Rectal smooth muscle tissue (tissue), 1 donor: ENCODE results near the gene KLF15.

Experiments used
- H3K27ac ChIP-seq: one replicate; pipeline ENCODE4 v1.7.0; 2013; ENCODE audit warnings: low read depth, low read length, inconsistent platforms
- H3K27me3 ChIP-seq: one replicate; pipeline ENCODE4 v1.7.0; 2013; ENCODE audit warnings: low read length; ENCODE audit not compliant: control insufficient read depth, insufficient read depth
- H3K36me3 ChIP-seq: one replicate; pipeline ENCODE4 v1.7.0; 2013; ENCODE audit warnings: low read length; ENCODE audit not compliant: control insufficient read depth, insufficient read depth
- H3K4me1 ChIP-seq: one replicate; pipeline ENCODE4 v1.7.0; 2013; ENCODE audit warnings: low read length; ENCODE audit not compliant: control insufficient read depth, insufficient read depth
- H3K4me3 ChIP-seq: one replicate; pipeline ENCODE4 v1.7.0; 2013; ENCODE audit warnings: low read length
- H3K9ac ChIP-seq: one replicate; pipeline ENCODE4 v1.7.0; 2013; ENCODE audit warnings: low read length

Gene KLF15

DNA sequence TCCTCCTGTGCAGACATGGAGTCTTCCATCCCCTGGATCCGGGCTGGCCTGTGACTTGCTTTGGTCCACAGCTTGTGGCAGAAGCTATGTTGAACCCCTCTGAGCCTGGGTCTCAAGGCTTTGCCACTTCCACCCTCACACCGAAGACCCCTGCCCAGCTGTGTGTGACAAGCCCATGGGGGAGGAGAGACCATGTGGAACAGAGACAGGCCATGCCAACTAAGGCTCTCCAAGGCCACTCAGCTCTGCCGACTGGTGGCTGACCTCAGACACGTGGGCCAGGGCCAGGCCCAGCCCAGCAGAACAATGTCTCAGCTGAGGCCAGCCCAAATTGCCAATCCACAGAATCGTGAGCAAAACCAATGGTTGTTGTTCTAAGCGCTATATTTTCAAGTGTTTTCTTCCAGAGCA, 21.1 kb upstream of the KLF15 start:
- no peak overlapping the region for H3K9ac ChIP-seq
- no peak overlapping the region for H3K27ac ChIP-seq
- H3K27me3 ChIP-seq: no peaks in the 10 kb centered on the region
- H3K36me3 ChIP-seq: no peaks in the 10 kb centered on the region
- no peak overlapping the region for H3K4me3 ChIP-seq
- H3K4me1 ChIP-seq: no peaks in the 10 kb centered on the region

- no peaks in the 10 kb centered on the region for H3K36me3 ChIP-seq
- H3K27me3 ChIP-seq: no peaks in the 10 kb centered on the region
- no peak overlapping the region for H3K4me3 ChIP-seq
- no peaks in the 10 kb centered on the region for H3K4me1 ChIP-seq
- no peak overlapping the region for H3K27ac ChIP-seq
- no peak overlapping the region for H3K9ac ChIP-seq
Measured at GRCh38 chr3:126377211-126377610, 20.0 kb upstream of the KLF15 start.

GRCh38 chr3:126376444-126376843, 19.2 kb upstream of the KLF15 start:
- Histone ChIP-seq H3K4me1 (no peaks in the 10 kb centered on the region), H3K4me3 (no peak overlapping the region), H3K27ac (no peak overlapping the region)

GRCh38 chr3:126375835-126376331, 18.7 kb upstream of the KLF15 start:
- no peak overlapping the region for H3K4me3 ChIP-seq
- no peak overlapping the region for H3K27ac ChIP-seq
- H3K36me3 ChIP-seq: no peaks in the 10 kb centered on the region
- H3K27me3 ChIP-seq: no peaks in the 10 kb centered on the region
- H3K4me1 ChIP-seq: no peaks in the 10 kb centered on the region
- no peak overlapping the region for H3K9ac ChIP-seq

More at GRCh38 chr3:126376444-126376843, 19.2 kb upstream of the KLF15 start:
- Histone ChIP-seq H3K36me3 (no peaks in the 10 kb centered on the region), H3K9ac (no peak overlapping the region), H3K27me3 (no peaks in the 10 kb centered on the region)

GRCh38 chr3:126373682-126374601, 16.7 kb upstream of the KLF15 start:
- no peaks in the 10 kb centered on the region for H3K4me1 ChIP-seq
- H3K27ac ChIP-seq: no peak overlapping the region
- no peaks in the 10 kb centered on the region for H3K27me3 ChIP-seq
- H3K9ac ChIP-seq: no peak overlapping the region
- no peak overlapping the region for H3K4me3 ChIP-seq
- H3K36me3 ChIP-seq: no peaks in the 10 kb centered on the region

GRCh38 chr3:126373146-126373613, 16.0 kb upstream of the KLF15 start:
- no peaks in the 10 kb centered on the region for H3K4me1 ChIP-seq
- H3K27ac ChIP-seq: no peak overlapping the region
- no peaks in the 10 kb centered on the region for H3K27me3 ChIP-seq
- H3K9ac ChIP-seq: no peak overlapping the region
- no peaks in the 10 kb centered on the region for H3K36me3 ChIP-seq
- no peak overlapping the region for H3K4me3 ChIP-seq

GRCh38 chr3:126372413-126373145, 15.4 kb upstream of the KLF15 start:
- H3K27ac ChIP-seq: no peak overlapping the region
- H3K27me3 ChIP-seq: no peaks in the 10 kb centered on the region
- no peaks in the 10 kb centered on the region for H3K36me3 ChIP-seq
- H3K4me1 ChIP-seq: no peaks in the 10 kb centered on the region
- no peak overlapping the region for H3K9ac ChIP-seq
- no peak overlapping the region for H3K4me3 ChIP-seq

- no peak overlapping the region for H3K4me3 ChIP-seq
- H3K36me3 ChIP-seq: no peaks in the 10 kb centered on the region
- no peaks in the 10 kb centered on the region for H3K27me3 ChIP-seq
- H3K4me1 ChIP-seq: no peaks in the 10 kb centered on the region
- H3K27ac ChIP-seq: no peak overlapping the region
- H3K9ac ChIP-seq: no peak overlapping the region
Measured at GRCh38 chr3:126371096-126371705, 14.0 kb upstream of the KLF15 start.

GRCh38 chr3:126370606-126371005, 13.4 kb upstream of the KLF15 start:
- no peaks in the 10 kb centered on the region for H3K27me3 ChIP-seq
- H3K27ac ChIP-seq: no peak overlapping the region
- H3K4me1 ChIP-seq: no peaks in the 10 kb centered on the region
- H3K9ac ChIP-seq: no peak overlapping the region
- H3K36me3 ChIP-seq: no peaks in the 10 kb centered on the region
- H3K4me3 ChIP-seq: no peak overlapping the region

- Histone ChIP-seq H3K4me1 (no peaks in the 10 kb centered on the region), H3K4me3 (no peak overlapping the region), H3K9ac (no peak overlapping the region), H3K27ac (no peak overlapping the region), H3K36me3 (no peaks in the 10 kb centered on the region), H3K27me3 (no peaks in the 10 kb centered on the region)
Measured at GRCh38 chr3:126370055-126370454, 12.8 kb upstream of the KLF15 start.

DNA sequence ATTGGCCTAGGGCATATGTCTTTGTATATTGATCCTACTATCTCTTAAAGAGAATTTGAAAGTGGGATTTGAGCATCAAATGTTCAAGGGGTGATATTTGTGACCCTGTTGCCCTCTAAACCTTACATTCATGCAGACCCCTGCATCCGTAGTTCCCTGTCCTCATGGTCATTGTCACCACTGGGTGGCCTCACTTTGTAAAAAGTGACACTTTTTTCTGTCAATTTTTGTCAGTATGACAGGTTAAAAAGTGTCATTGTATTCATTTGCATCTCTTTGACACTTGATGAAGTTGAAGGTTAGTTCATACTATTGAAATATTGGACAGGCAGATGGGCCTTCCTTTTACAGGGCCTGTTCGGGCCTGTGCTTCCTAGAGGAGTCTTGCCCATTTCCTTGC, 12.3 kb upstream of the KLF15 start:
- Histone ChIP-seq H3K27ac (no peak overlapping the region), H3K4me3 (no peak overlapping the region), H3K4me1 (no peaks in the 10 kb centered on the region), H3K27me3 (no peaks in the 10 kb centered on the region), H3K9ac (no peak overlapping the region), H3K36me3 (no peaks in the 10 kb centered on the region)

GRCh38 chr3:126367316-126367805, 10.2 kb upstream of the KLF15 start:
- H3K27me3 ChIP-seq: no peaks in the 10 kb centered on the region
- no peaks in the 10 kb centered on the region for H3K4me1 ChIP-seq
- H3K4me3 ChIP-seq: no peak overlapping the region
- H3K9ac ChIP-seq: no peak overlapping the region
- H3K36me3 ChIP-seq: no peaks in the 10 kb centered on the region
- no peak overlapping the region for H3K27ac ChIP-seq
